Activated effector memory CD4-positive, alpha-beta T cell treated with Interleukin-2 at 50 U/mL for 16 hours (primary cell): ENCODE results near the gene ATP7A.
A peak's percentile ranks its signal among the peaks of the same experiment; 100 is the strongest.
"Not testable (repeated sequence)": the region's sequence is repeated elsewhere in the genome, so short reads cannot be mapped to it uniquely, and the experiment has no call there.

ENCODE experiments used
- DNase-seq: peaks from one replicate; pipeline ENCODE4 v3.0.0-alpha.2; 2020

Gene ATP7A

GRCh38 chrX:77910108-77910840 is at the start of gene ATP7A:
ATP7A (plus strand) TSS chrX:77910693; CDS start chrX:77971642, 60,949 bp downstream.
- peak; percentile 87 for DNase-seq

GRCh38 chrX:77875372-77875771 is 35.1 kb upstream of the ATP7A start:
- DNase-seq = no peak

- not testable (repeated sequence) for DNase-seq
These were observed 29.1 kb upstream of the ATP7A start for GRCh38 chrX:77881418-77881817.

GRCh38 chrX:77892887-77893286 is 17.6 kb upstream of the ATP7A start:
- DNase-seq = no peak

GRCh38 chrX:77893713-77894112 is 16.8 kb upstream of the ATP7A start:
- no peak for DNase-seq

GRCh38 chrX:77894921-77895886 is 15.3 kb upstream of the ATP7A start, which contains the start of gene MAGT1:
MAGT1 (minus strand) TSS chrX:77895435; CDS start chrX:77895410, 25 bp downstream.
- peak; percentile 83 for DNase-seq

GRCh38 chrX:77899081-77899828 is 11.2 kb upstream of the ATP7A start, which contains the start of gene COX7B:
COX7B (plus strand) TSS chrX:77899468; CDS start chrX:77899554, 86 bp downstream.
- DNase-seq = peak; percentile 32

- no peak for DNase-seq
These were observed 9.8 kb upstream of the ATP7A start for GRCh38 chrX:77900688-77901087.

GRCh38 chrX:77901506-77901905 is 9.0 kb upstream of the ATP7A start:
- DNase-seq = no peak

GRCh38 chrX:77917294-77917933 is 6.9 kb downstream of the ATP7A start:
- no peak for DNase-seq

- DNase-seq = no peak
These were observed 8.1 kb downstream of the ATP7A start for GRCh38 chrX:77918568-77918967.

GRCh38 chrX:77919370-77919769 is 8.9 kb downstream of the ATP7A start:
- not testable (repeated sequence) for DNase-seq

GRCh38 chrX:77922787-77923186 is 12.3 kb downstream of the ATP7A start:
- no peak for DNase-seq

- no peak for DNase-seq
These were observed 13.9 kb downstream of the ATP7A start for GRCh38 chrX:77924320-77924859.

- no peak for DNase-seq
These were observed 15.3 kb downstream of the ATP7A start for GRCh38 chrX:77925764-77926163.

- no peak for DNase-seq
These were observed 20.1 kb downstream of the ATP7A start for GRCh38 chrX:77930581-77930980.

GRCh38 chrX:77935886-77936285 is 25.4 kb downstream of the ATP7A start:
- DNase-seq = no peak

- DNase-seq = no peak
These were observed 25.8 kb downstream of the ATP7A start for GRCh38 chrX:77936299-77936698.

GRCh38 chrX:77937291-77937690 is 26.8 kb downstream of the ATP7A start:
- DNase-seq = no peak

- no peak for DNase-seq
These were observed 27.7 kb downstream of the ATP7A start for GRCh38 chrX:77938083-77938680.

- DNase-seq = not testable (repeated sequence)
These were observed 34.5 kb downstream of the ATP7A start for GRCh38 chrX:77945031-77945430.
